Upper lobe of left lung (tissue), 6 donors: ENCODE results near the gene CPEB3. TPM values are rescaled to one million over a fixed set of nuclear protein-coding genes. Genes with fewer than 3 reads are reported as not detected.

Experiments
- ATAC-seq, 2 donors: fragments of 200-7000 bp; cut with Tn5 transposase; one replicate each; pipeline ENCODE4 v1.9.1; 2022; ENCODE audit warnings: mild to moderate bottlenecking in 2 of 2, moderate library complexity in 2 of 2; ENCODE audit not compliant: low FRiP score in 2 of 2
- DNase-seq, 2 donors: peaks; one replicate each; pipeline ENCODE4 v3.0.0-alpha.2; 2019 to 2020
- H3K27ac ChIP-seq, 4 donors: fragments of 200-600 bp; sonication (generic); one replicate each; pipeline ENCODE4 v1.5.1; 2016 to 2019
- H3K27me3 ChIP-seq, 4 donors: fragments of 200-600 bp; sonication (generic); one replicate each; pipeline ENCODE4 v1.5.1; 2017 to 2019
- H3K36me3 ChIP-seq, 4 donors: fragments of 200-600 bp; sonication (generic); one replicate each; pipeline ENCODE4 v1.5.1; 2016 to 2019
- H3K4me1 ChIP-seq, 4 donors: fragments of 200-600 bp; sonication (generic); one replicate each; pipeline ENCODE4 v1.5.1; 2018 to 2019
- H3K4me3 ChIP-seq, 4 donors: fragments of 200-600 bp; sonication (generic); one replicate each; pipeline ENCODE4 v1.5.1; 2017 to 2019; ENCODE audit warnings: mild to moderate bottlenecking in 2 of 4, moderate library complexity in 1 of 4
- H3K9me3 ChIP-seq, 4 donors: fragments of 200-600 bp; sonication (generic); one replicate each; pipeline ENCODE4 v1.5.1; 2018 to 2019
- CTCF ChIP-seq, 6 experiments: fragments of 450-650 bp in 4 of 6; fragments of 200-600 bp in 2 of 6; sonication (generic) in 2 of 6; IDR thresholded peaks; one replicate each; pipeline ENCODE4 v1.5.1; 2016 to 2019; ENCODE audit warnings: antibody characterized with exemption in 6 of 6
- EP300 ChIP-seq, 4 donors: sonication (generic); formaldehyde crosslinking; IDR thresholded peaks; one replicate each; pipeline ENCODE4 v1.5.1; 2017; ENCODE audit warnings: antibody characterized with exemption in 4 of 4, control low read depth in 2 of 4
- POLR2A ChIP-seq, 4 donors: fragments of 450-650 bp; IDR thresholded peaks; one replicate each; pipeline ENCODE4 v1.5.1; 2016 to 2017; ENCODE audit warnings: antibody characterized with exemption in 4 of 4, mild to moderate bottlenecking in 2 of 4
- POLR2AphosphoS5 ChIP-seq, 2 donors: sonication (generic); formaldehyde crosslinking; IDR thresholded peaks; one replicate each; pipeline ENCODE4 v1.5.1; 2017; ENCODE audit warnings: antibody characterized with exemption in 2 of 2
- WGBS, 2 donors: methylation state at CpG; one replicate each; pipeline ENCODE4 v1.1.5; 2017 to 2018; 5-methylcytosine and 5-hydroxymethylcytosine counted together
- total RNA-seq, 6 donors: library from RNA; depleted of rRNA in 4 of 6; stranded (reverse); fragments of >200 nt in 4 of 6; gene quantifications; one replicate each; pipeline versions ENCODE4 v1.1.0 to v1.2.1, GENCODE V29; 2016 to 2021
- donor health status: DM: no; HTN: no; CAD: no; lungs with moderate emphysema.
- donor health status: DM: no; HTN: yes; CAD: no; lungs with severe emphysema.

The CPEB3 gene
- total RNA-seq, 6 donors from 2014 or later: 5.2 to 12.6 (median 7.2) TPM

DNA sequence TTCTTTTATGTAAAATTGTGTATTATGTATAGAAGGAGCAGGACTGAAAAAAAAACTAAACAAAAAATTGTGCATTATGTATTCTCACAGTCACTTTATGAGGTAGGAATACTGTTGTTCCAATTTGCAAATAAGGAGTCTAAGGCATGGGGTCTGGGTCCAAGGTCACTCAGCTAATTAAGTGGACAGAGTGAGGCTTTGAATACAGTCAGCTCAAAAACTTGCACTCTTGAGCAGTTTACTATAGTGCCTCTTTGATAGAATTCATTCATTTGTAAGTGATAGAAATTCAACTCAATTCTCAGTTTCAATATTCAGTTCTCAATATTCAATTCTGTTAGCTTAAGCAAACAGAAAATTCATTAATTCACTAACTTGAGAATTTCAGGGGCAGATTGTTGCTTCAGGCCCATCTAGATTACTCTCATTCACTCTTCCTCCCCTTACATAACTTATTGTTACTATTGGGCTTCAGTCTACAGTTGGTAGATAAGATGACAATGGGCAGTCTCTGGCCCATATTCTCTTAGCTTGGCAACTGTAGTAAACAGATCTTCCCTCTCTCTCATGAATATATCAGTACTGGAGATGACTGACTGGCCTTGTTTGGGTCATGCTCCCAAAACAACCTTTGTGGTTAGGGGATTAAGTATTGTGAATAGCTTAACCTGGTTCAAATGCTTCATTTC is 280.7 kb downstream of the CPEB3 start:
- Histone ChIP-seq H3K4me3 (no peak overlapping the region), H3K9me3 (no peaks in the 10 kb centered on the region), H3K27ac (no peak overlapping the region), H3K36me3 (peaks cover 5 to 51% (median 17%) of the 10 kb centered on the region in 4 donors), H3K4me1 (no peaks in the 10 kb centered on the region), H3K27me3 (no peaks in the 10 kb centered on the region)
- DNase-seq (no peak), ATAC-seq (no peak)
- no peak for TF ChIP-seq CTCF (IDR thresholded peaks at IDR 0.05)
- TF ChIP-seq POLR2AphosphoS5 (IDR thresholded peaks at IDR 0.05): no peak
- no peak for TF ChIP-seq EP300 (IDR thresholded peaks at IDR 0.05)
- TF ChIP-seq POLR2A (IDR thresholded peaks at IDR 0.05): no peak

DNA sequence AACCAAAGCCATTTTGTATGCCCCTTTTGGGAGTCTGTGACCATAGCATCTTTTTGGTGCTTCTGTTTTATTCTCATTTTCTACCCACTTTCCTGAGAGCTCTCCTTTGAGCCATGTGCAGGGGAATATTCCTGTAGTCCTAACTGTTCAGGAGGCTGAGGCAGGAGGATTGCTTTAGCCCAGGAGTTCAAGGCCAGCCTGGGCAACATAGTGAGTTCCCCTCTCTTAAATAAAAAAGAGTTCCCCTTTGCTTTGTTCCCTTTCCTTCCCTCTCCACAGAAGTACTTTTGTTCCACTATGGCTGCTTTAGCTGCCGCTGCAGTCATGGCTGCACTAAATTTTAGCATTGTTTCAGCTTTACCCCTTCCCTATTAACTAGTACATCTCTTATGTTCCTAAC is 281.4 kb downstream of the CPEB3 start:
- DNase-seq (no peak), ATAC-seq (no peak)
- no peak for TF ChIP-seq EP300 (IDR thresholded peaks at IDR 0.05)
- no peak for TF ChIP-seq POLR2AphosphoS5 (IDR thresholded peaks at IDR 0.05)
- no peak for TF ChIP-seq POLR2A (IDR thresholded peaks at IDR 0.05)
- no peak for TF ChIP-seq CTCF (IDR thresholded peaks at IDR 0.05)
- peaks cover 5 to 47% (median 11%) of the 10 kb centered on the region in 4 donors for H3K36me3 ChIP-seq
- no peaks in the 10 kb centered on the region for H3K4me1 ChIP-seq
- H3K4me3 ChIP-seq: no peak overlapping the region
- no peaks in the 10 kb centered on the region for H3K9me3 ChIP-seq
- no peaks in the 10 kb centered on the region for H3K27me3 ChIP-seq
- 95 to 97% methylated on average over 1 of the region's 1 CpG for WGBS, 2 donors
- no peak overlapping the region for H3K27ac ChIP-seq

DNA sequence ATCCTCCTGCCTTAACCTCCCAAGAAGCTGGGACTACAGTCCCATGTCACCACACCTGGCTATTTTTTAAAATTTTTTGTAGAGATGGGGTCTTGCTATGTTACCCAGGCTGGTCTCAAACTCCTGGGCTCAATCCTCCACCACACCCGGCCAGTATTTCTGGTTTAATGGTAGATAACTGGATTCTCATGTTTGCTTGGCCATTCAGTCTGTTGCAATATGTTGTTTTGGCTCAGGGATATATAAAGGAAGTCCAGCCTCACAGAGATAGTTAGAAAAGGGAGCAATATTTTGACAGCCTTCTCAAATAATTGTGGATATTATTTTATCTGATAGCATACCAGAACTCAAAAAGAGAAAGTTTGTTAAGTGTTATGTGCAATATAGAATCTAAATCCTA is 284.9 kb downstream of the CPEB3 start:
- peaks cover 0 to 33% (median 5%) of the 10 kb centered on the region in 4 donors for H3K36me3 ChIP-seq
- TF ChIP-seq EP300 (IDR thresholded peaks at IDR 0.05): no peak
- no peak for TF ChIP-seq POLR2AphosphoS5 (IDR thresholded peaks at IDR 0.05)
- no peak for TF ChIP-seq POLR2A (IDR thresholded peaks at IDR 0.05)
- TF ChIP-seq CTCF (IDR thresholded peaks at IDR 0.05): no peak

DNA sequence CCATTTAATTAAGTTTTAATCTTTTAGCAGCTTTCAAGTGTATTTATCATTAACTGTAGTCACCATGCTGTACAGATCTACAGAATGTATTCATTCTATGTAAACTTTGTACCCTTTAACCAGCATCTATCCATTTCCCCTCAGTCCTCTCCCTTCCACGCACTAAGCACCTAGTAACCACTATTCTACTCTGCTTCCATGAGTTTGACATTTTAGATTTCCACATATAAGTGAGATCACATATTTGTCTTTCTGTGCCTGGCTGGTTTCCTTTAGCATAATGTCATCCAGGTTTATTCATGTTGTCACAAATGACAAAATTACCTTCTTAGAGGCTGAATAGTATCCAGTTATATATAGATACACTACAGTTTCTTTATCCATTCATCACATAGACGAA is 287.6 kb downstream of the CPEB3 start:
- no peak overlapping the region for H3K4me3 ChIP-seq
- ATAC-seq (no peak), DNase-seq (no peak)
- no peaks in the 10 kb centered on the region for H3K9me3 ChIP-seq
- H3K36me3 ChIP-seq: peaks cover 0 to 43% (median 0%) of the 10 kb centered on the region in 4 donors
- no peaks in the 10 kb centered on the region for H3K27me3 ChIP-seq
- H3K27ac ChIP-seq: no peak overlapping the region
- TF ChIP-seq EP300 (IDR thresholded peaks at IDR 0.05) (no peak), POLR2A (IDR thresholded peaks at IDR 0.05) (no peak), POLR2AphosphoS5 (IDR thresholded peaks at IDR 0.05) (no peak), CTCF (IDR thresholded peaks at IDR 0.05) (no peak)
- 81 to 83% methylated on average over 2 of the region's 2 CpGs for WGBS, 2 donors
- no peaks in the 10 kb centered on the region for H3K4me1 ChIP-seq

More for the DNA sequence above, 284.9 kb downstream of the CPEB3 start:
- WGBS, 2 donors: 90 to 100% methylated on average over 1 of the region's 1 CpG
- no peak for DNase-seq
- Histone ChIP-seq H3K9me3 (no peaks in the 10 kb centered on the region), H3K4me3 (no peak overlapping the region), H3K27me3 (no peaks in the 10 kb centered on the region), H3K27ac (no peak overlapping the region), H3K4me1 (no peaks in the 10 kb centered on the region)
- ATAC-seq: no peak

DNA sequence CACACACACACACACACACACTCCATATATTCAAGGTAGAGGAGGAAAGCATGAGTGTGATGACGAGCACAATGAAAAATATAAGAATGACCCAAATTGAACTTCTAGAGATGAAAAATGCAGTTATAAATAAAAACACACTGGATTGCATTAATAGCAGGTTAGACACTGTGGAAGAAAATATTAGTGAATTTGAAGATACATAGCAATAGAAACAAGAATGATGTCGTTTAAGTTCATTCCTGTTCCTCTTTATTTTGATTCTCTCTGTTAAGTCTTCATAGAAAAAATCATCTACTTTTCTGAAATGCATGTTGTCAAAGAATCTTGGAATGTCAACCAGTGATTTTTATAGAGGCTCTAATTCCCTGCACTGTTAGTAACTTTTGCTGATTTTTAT is 288.9 kb downstream of the CPEB3 start:
- TF ChIP-seq EP300 (IDR thresholded peaks at IDR 0.05): no peak
- no peak for TF ChIP-seq CTCF (IDR thresholded peaks at IDR 0.05)
- TF ChIP-seq POLR2AphosphoS5 (IDR thresholded peaks at IDR 0.05): no peak
- TF ChIP-seq POLR2A (IDR thresholded peaks at IDR 0.05): no peak
- no peak overlapping the region for H3K4me3 ChIP-seq

More for the DNA sequence above, 288.9 kb downstream of the CPEB3 start:
- 95 to 98% methylated on average over 2 of the region's 2 CpGs for WGBS, 2 donors
- H3K27me3 ChIP-seq: no peaks in the 10 kb centered on the region
- H3K36me3 ChIP-seq: peaks cover 3 to 52% (median 5%) of the 10 kb centered on the region in 4 donors
- no peaks in the 10 kb centered on the region for H3K4me1 ChIP-seq
- DNase-seq: no peak
- no peak for ATAC-seq
- no peak overlapping the region for H3K27ac ChIP-seq
- H3K9me3 ChIP-seq: no peaks in the 10 kb centered on the region
